Gastrocnemius medialis (tissue), 4 donors: ENCODE measurements around the gene ERCC1. TPM values are rescaled to one million over a fixed set of nuclear protein-coding genes. Genes with fewer than 3 reads are reported as not detected.

Source experiments
- ATAC-seq, 2 donors: fragments of 150-250 bp; one replicate each; pipeline ENCODE4 v1.9.1; 2016
- DNase-seq, 2 donors: peaks; one replicate each; pipeline ENCODE4 v3.0.0-alpha.2; 2019
- H3K27ac ChIP-seq, 4 donors: fragments of 200-600 bp; sonication (generic); 1 replicate in 1 of 4; 2 replicates in 3 of 4; pipeline ENCODE4 v1.5.1; 2016 to 2018; ENCODE audit warnings: mild to moderate bottlenecking in 2 of 4, moderate library complexity in 1 of 4
- H3K27me3 ChIP-seq, 3 donors: fragments of 200-600 bp; sonication (generic) in 2 of 3; 1 replicate in 1 of 3; 2 replicates in 2 of 3; pipeline versions ENCODE4 v1.5.1 to v1.6.0; 2016 to 2019; ENCODE audit warnings: mild to moderate bottlenecking in 1 of 3, moderate library complexity in 1 of 3
- H3K36me3 ChIP-seq, 2 donors: fragments of 200-600 bp; sonication (generic) in 1 of 2; one replicate each; pipeline ENCODE4 v1.5.1; 2017 to 2018
- H3K4me1 ChIP-seq, 2 donors: fragments of 200-600 bp; sonication (generic) in 1 of 2; one replicate each; pipeline ENCODE4 v1.5.1; 2016 to 2017; ENCODE audit warnings: mild to moderate bottlenecking in 2 of 2
- H3K4me3 ChIP-seq, 4 donors: fragments of 200-600 bp; sonication (generic) in 3 of 4; 1 replicate in 1 of 4; 2 replicates in 3 of 4; pipeline ENCODE4 v1.5.1; 2016 to 2019; ENCODE audit warnings: mild to moderate bottlenecking in 2 of 4
- H3K9me3 ChIP-seq, 3 donors: fragments of 200-600 bp; sonication (generic) in 2 of 3; 1 replicate in 1 of 3; 2 replicates in 2 of 3; pipeline ENCODE4 v1.5.1; 2016 to 2019
- POLR2A ChIP-seq, 2 donors: fragments of 450-650 bp; IDR thresholded peaks; one replicate each; pipeline ENCODE4 v1.6.1; 2017; ENCODE audit warnings: antibody characterized with exemption in 2 of 2, mild to moderate bottlenecking in 2 of 2, moderate library complexity in 2 of 2
- in situ Hi-C, 4 donors: fragments of 200-750 bp; cut with MboI; loops; one replicate each; pipeline versions ENCODE4 v1.15.0 to v1.8.0; 2017; ENCODE audit warnings: low sequenced_read_pairs in 4 of 4
- intact Hi-C: fragments of 100-400 bp; cut with DNase I; formaldehyde crosslinking; loops from one replicate; pipeline ENCODE4 v1.15.1; 2023; ENCODE audit warnings: low total_unique reads
- total RNA-seq, 4 donors: library from RNA; depleted of rRNA; stranded (reverse); fragments of >200 nt; gene quantifications; one replicate each; pipeline versions ENCODE4 v1.1.0 to v1.2.3, GENCODE V29; 2016
- TF ChIP-seq, protein P1 (sequence below), 5 experiments: fragments of 450-650 bp in 3 of 5; fragments of 200-600 bp in 2 of 5; sonication (generic) in 2 of 5; IDR thresholded peaks in 4 of 5; conservative IDR thresholded peaks in 1 of 5; 1 replicate in 4 of 5; 2 replicates in 1 of 5; pipeline ENCODE4 v1.5.1; 2016 to 2019; ENCODE audit warnings: antibody characterized with exemption in 5 of 5, mild to moderate bottlenecking in 3 of 5, moderate library complexity in 3 of 5

The ERCC1 gene
- 100 to 1,000 TPM in 2 of 4 donors, 10 to 100 TPM in 2; 92.1 to 185 (median 103) TPM for total RNA-seq

DNA sequence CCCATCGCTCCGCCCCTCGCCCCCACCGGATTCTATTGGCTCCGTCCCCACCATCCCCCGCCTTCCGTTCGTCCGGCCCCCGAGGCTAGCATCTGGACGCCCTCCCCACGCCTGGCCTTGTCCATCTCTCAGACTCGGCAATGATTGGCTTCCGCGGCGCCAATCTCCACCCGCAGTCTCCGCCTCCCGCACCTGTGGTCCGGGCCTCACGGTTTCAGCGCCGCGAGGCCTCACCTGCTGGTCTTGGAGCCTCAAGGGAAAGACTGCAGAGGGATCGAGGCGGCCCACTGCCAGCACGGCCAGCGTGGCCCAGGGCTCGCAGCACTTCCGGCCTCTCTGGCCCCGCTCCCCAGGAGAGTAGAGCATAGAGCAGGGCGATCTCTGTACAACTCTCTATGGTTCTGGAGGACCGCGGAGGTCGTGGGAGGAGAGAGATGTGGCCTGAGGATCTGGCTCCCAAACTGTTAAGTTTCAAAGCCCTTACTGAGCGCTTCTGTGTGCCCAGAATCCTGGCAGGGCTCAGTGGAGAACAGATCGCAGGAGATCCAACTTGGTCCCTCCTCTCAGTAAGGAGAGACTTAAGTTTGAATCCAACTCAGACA is at the start of gene ERCC1:
ERCC1 (minus strand) TSS at position 329 of the 602 bp plus-strand sequence. CDS start 543 bp downstream, outside the sequence.
- H3K27ac ChIP-seq, result peak within 1 kb of the TSS; percentile 86 to 96 (median 92)
- intact Hi-C loops (loop anchor here (2.0 to 10.0 kb wide), 3 partner anchors 17 to 291 kb away; partner anchors contain the start of gene POLR1G), in situ Hi-C loops (no loop called here)
- H3K9me3 ChIP-seq, result no peaks in the 10 kb centered on the region
- H3K27me3 ChIP-seq, result no peaks in the 10 kb centered on the region
- peaks cover 0 to 9% of the 10 kb centered on the region in 2 donors for H3K36me3 ChIP-seq
- TF ChIP-seq, protein P1, sequence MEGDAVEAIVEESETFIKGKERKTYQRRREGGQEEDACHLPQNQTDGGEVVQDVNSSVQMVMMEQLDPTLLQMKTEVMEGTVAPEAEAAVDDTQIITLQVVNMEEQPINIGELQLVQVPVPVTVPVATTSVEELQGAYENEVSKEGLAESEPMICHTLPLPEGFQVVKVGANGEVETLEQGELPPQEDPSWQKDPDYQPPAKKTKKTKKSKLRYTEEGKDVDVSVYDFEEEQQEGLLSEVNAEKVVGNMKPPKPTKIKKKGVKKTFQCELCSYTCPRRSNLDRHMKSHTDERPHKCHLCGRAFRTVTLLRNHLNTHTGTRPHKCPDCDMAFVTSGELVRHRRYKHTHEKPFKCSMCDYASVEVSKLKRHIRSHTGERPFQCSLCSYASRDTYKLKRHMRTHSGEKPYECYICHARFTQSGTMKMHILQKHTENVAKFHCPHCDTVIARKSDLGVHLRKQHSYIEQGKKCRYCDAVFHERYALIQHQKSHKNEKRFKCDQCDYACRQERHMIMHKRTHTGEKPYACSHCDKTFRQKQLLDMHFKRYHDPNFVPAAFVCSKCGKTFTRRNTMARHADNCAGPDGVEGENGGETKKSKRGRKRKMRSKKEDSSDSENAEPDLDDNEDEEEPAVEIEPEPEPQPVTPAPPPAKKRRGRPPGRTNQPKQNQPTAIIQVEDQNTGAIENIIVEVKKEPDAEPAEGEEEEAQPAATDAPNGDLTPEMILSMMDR (IDR thresholded peaks at IDR 0.05 in 4 of 5, conservative IDR thresholded peaks at IDR 0.05 in 1 of 5), result no peak
- TF ChIP-seq POLR2A (IDR thresholded peaks at IDR 0.05), result peak; percentile 63 to 76
- peaks cover 25 to 31% of the 10 kb centered on the region in 2 donors for H3K4me1 ChIP-seq
- peak; percentile 73 to 78 for ATAC-seq
- H3K4me3 ChIP-seq, result peak within 1 kb of the TSS; percentile 65 to 89 (median 78)
- DNase-seq, result peak; percentile 76 to 89

- no peak overlapping the region for H3K27ac ChIP-seq
- intact Hi-C loops (no loop called here), in situ Hi-C loops (no loop called here)
- no peak for ATAC-seq
- no peak overlapping the region for H3K4me3 ChIP-seq
- no peak for DNase-seq
- no peaks in the 10 kb centered on the region for H3K9me3 ChIP-seq
- peaks cover 15% of the 10 kb centered on the region in 2 donors for H3K4me1 ChIP-seq
- no peak for TF ChIP-seq POLR2A (IDR thresholded peaks at IDR 0.05)
- TF ChIP-seq, protein P1 (IDR thresholded peaks at IDR 0.05 in 4 of 5, conservative IDR thresholded peaks at IDR 0.05 in 1 of 5), result no peak
- no peaks in the 10 kb centered on the region for H3K27me3 ChIP-seq
- H3K36me3 ChIP-seq, result no peaks in the 10 kb centered on the region
Observed at GRCh38 chr19:45473367-45473681, 49.6 kb upstream of the ERCC1 start.

DNA sequence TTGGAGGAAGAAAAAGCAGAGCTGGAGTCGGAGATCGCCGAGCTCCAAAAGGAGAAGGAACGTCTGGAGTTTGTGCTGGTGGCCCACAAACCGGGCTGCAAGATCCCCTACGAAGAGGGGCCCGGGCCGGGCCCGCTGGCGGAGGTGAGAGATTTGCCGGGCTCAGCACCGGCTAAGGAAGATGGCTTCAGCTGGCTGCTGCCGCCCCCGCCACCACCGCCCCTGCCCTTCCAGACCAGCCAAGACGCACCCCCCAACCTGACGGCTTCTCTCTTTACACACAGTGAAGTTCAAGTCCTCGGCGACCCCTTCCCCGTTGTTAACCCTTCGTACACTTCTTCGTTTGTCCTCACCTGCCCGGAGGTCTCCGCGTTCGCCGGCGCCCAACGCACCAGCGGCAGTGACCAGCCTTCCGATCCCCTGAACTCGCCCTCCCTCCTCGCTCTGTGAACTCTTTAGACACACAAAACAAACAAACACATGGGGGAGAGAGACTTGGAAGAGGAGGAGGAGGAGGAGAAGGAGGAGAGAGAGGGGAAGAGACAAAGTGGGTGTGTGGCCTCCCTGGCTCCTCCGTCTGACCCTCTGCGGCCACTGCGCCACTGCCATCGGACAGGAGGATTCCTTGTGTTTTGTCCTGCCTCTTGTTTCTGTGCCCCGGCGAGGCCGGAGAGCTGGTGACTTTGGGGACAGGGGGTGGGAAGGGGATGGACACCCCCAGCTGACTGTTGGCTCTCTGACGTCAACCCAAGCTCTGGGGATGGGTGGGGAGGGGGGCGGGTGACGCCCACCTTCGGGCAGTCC is 49.0 kb upstream of the ERCC1 start:
- ATAC-seq (no peak), DNase-seq (no peak)
- intact Hi-C loops, result no loop called here
- in situ Hi-C loops, result no loop called here
- H3K9me3 ChIP-seq, result no peaks in the 10 kb centered on the region
- no peaks in the 10 kb centered on the region for H3K27me3 ChIP-seq
- no peak overlapping the region for H3K4me3 ChIP-seq
- peak overlapping the region in 1 of 4 donors; percentile 27 for H3K27ac ChIP-seq
- TF ChIP-seq POLR2A (IDR thresholded peaks at IDR 0.05), result no peak
- TF ChIP-seq, protein P1 (IDR thresholded peaks at IDR 0.05 in 4 of 5, conservative IDR thresholded peaks at IDR 0.05 in 1 of 5), result no peak
- H3K4me1 ChIP-seq, result peaks cover 14 to 16% of the 10 kb centered on the region in 2 donors
- no peaks in the 10 kb centered on the region for H3K36me3 ChIP-seq

- Histone ChIP-seq H3K27ac (peak overlapping the region in 1 of 4 donors; percentile 27), H3K9me3 (no peaks in the 10 kb centered on the region), H3K27me3 (no peaks in the 10 kb centered on the region), H3K4me1 (peaks cover 16 to 19% of the 10 kb centered on the region in 2 donors), H3K4me3 (no peak overlapping the region), H3K36me3 (no peaks in the 10 kb centered on the region)
- TF ChIP-seq, protein P1 (IDR thresholded peaks at IDR 0.05 in 4 of 5, conservative IDR thresholded peaks at IDR 0.05 in 1 of 5), result no peak
- no peak for TF ChIP-seq POLR2A (IDR thresholded peaks at IDR 0.05)
- intact Hi-C loops, result no loop called here
- no peak for ATAC-seq
- no peak for DNase-seq
- in situ Hi-C loops, result no loop called here
Observed at GRCh38 chr19:45471931-45472562, 48.3 kb upstream of the ERCC1 start.
